ENCODE results near the gene PTCD2.
A peak's percentile ranks its signal among the peaks of the same experiment; 100 is the strongest.

The PTCD2 gene

DNA sequence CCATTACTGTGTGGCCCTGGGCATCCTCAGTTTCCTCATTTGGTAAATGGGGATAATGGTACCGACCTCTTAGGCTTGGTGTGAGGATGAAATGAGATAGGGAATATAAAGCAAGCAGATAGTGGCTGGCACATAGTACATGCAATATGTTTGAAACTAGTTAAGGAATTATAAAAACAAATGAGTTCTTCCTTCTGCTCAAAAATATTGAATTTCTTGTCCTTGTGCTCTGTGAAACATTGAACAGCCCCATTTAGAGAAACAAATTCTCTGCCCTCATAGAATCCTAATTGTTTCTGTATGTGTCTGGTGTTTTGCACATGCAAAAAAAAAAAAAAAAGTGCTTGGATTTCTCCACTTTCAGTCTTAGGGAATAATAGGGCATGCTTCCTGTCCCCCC, 39.7 kb downstream of the PTCD2 start:
- no peak overlapping the region for H4K12ac ChIP-seq (ENCODE audit: low read depth, low read length)
- no peak overlapping the region for H2BK120ac ChIP-seq (ENCODE audit: insufficient read depth, low read length, poor library complexity)
- H3K27me3 ChIP-seq (ENCODE audit: insufficient read depth, low read length), result no peaks in the 10 kb centered on the region
- no peak overlapping the region for H3K4ac ChIP-seq (ENCODE audit: low read depth, low read length)
- peaks cover 7 to 9% of the 10 kb centered on the region in 2 experiments for H3K4me1 ChIP-seq (ENCODE audit: control insufficient read depth in 1 of 2, insufficient read depth in 2 of 2, low read length in 2 of 2)
- H3K9me3 ChIP-seq (ENCODE audit: insufficient read depth, low read depth, low read length), result peaks cover 3% of the 10 kb centered on the region
- no peak overlapping the region for H3K23ac ChIP-seq (ENCODE audit: low read length)
- no peak overlapping the region for H3K4me2 ChIP-seq (ENCODE audit: low read length)
- H3K9ac ChIP-seq (ENCODE audit: low read length), result no peak overlapping the region
- no peak overlapping the region for H4K8ac ChIP-seq (ENCODE audit: low read depth, low read length)
- no peak overlapping the region for H3K27ac ChIP-seq (ENCODE audit: low read depth, low read length)
- H2BK5ac ChIP-seq (ENCODE audit: low read depth, low read length, poor library complexity), result no peak overlapping the region
- H2AFZ ChIP-seq (ENCODE audit: insufficient read depth, low read length, poor library complexity), result no peak overlapping the region
- H2AK5ac ChIP-seq (ENCODE audit: low read length), result no peak overlapping the region
- H4K91ac ChIP-seq (ENCODE audit: low read depth, low read length), result no peak overlapping the region
- WGBS (ENCODE audit: extremely low coverage, insufficient coverage, insufficient read length), result no CpG with 5 or more reads among the region's 1 CpG
- H3K79me2 ChIP-seq (ENCODE audit: control insufficient read depth, insufficient read depth, low read length, poor library complexity), result no peaks in the 10 kb centered on the region
- no peak overlapping the region for H3K18ac ChIP-seq (ENCODE audit: low read length)
- no peak overlapping the region for H2BK12ac ChIP-seq (ENCODE audit: low read length)
- no peak overlapping the region for H3K14ac ChIP-seq (ENCODE audit: low read length)
- H3K36me3 ChIP-seq (ENCODE audit: control insufficient read depth in 1 of 2, insufficient read depth in 2 of 2, low read length in 2 of 2), result peaks cover 0 to 7% of the 10 kb centered on the region in 2 experiments
- no peak for DNase-seq
- H3K79me1 ChIP-seq (ENCODE audit: low read length), result peaks cover 8% of the 10 kb centered on the region
- no peak overlapping the region for H3K4me3 ChIP-seq (ENCODE audit: low read depth, low read length)

DNA sequence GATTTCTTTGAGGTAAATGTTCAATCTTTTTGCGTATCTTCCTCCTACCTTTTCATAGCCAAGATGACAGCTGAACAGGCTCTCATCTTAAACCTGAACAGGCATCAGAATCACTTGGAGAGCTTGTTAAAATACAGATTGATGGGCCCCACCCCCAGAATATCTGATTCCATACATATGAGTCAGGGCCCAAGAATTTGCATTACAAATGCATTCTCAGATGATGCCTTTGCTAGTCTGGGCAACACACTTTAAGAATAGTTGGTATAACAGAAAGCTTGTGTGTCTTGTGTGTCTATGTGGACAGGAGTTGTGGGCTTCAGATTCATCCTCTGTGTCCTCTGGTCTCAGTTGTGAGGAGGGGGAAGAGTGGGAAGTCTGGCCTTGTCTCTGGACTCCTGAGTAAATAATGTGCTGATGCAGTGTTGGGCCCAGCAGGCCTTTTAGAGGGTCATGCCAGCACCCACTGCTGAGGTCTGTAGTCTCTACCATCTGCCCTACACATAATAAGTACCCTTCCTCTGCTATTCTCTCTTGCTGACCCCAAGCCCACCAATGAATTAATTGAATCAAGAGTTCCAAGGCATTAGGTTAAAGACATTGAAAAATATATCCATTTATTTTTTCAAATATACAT, 43.1 kb downstream of the PTCD2 start:
- Histone ChIP-seq H3K79me1 (ENCODE audit: low read length) (peaks cover 18% of the 10 kb centered on the region), H3K9ac (ENCODE audit: low read length) (no peak overlapping the region), H3K9me3 (ENCODE audit: insufficient read depth, low read depth, low read length) (peaks cover 2% of the 10 kb centered on the region), H2AFZ (ENCODE audit: insufficient read depth, low read length, poor library complexity) (no peak overlapping the region), H3K79me2 (ENCODE audit: control insufficient read depth, insufficient read depth, low read length, poor library complexity) (no peaks in the 10 kb centered on the region), H3K18ac (ENCODE audit: low read length) (peak overlapping the region; percentile 42), H3K23ac (ENCODE audit: low read length) (no peak overlapping the region), H3K36me3 (ENCODE audit: control insufficient read depth in 1 of 2, insufficient read depth in 2 of 2, low read length in 2 of 2) (peaks cover 0 to 4% of the 10 kb centered on the region in 2 experiments), H3K4me1 (ENCODE audit: control insufficient read depth in 1 of 2, insufficient read depth in 2 of 2, low read length in 2 of 2) (peaks cover 11 to 17% of the 10 kb centered on the region in 2 experiments), H2BK5ac (ENCODE audit: low read depth, low read length, poor library complexity) (peak overlapping the region; percentile 24), H2BK12ac (ENCODE audit: low read length) (peak overlapping the region; percentile 20), H2BK120ac (ENCODE audit: insufficient read depth, low read length, poor library complexity) (peak overlapping the region; percentile 27), H2AK5ac (ENCODE audit: low read length) (no peak overlapping the region), H3K27me3 (ENCODE audit: insufficient read depth, low read length) (no peaks in the 10 kb centered on the region), H4K12ac (ENCODE audit: low read depth, low read length) (no peak overlapping the region), H4K8ac (ENCODE audit: low read depth, low read length) (peak overlapping the region; percentile 13), H3K14ac (ENCODE audit: low read length) (peak overlapping the region; percentile 13), H3K27ac (ENCODE audit: low read depth, low read length) (peak overlapping the region; percentile 72), H3K4me2 (ENCODE audit: low read length) (peak overlapping the region; percentile 1), H4K91ac (ENCODE audit: low read depth, low read length) (peak overlapping the region; percentile 88), H3K4me3 (ENCODE audit: low read depth, low read length) (no peak overlapping the region), H3K4ac (ENCODE audit: low read depth, low read length) (no peak overlapping the region)
- DNase-seq, result peak in 1 of 2 donors; percentile 44
- no CpG with 5 or more reads among the region's 1 CpG for WGBS (ENCODE audit: extremely low coverage, insufficient coverage, insufficient read length)

DNA sequence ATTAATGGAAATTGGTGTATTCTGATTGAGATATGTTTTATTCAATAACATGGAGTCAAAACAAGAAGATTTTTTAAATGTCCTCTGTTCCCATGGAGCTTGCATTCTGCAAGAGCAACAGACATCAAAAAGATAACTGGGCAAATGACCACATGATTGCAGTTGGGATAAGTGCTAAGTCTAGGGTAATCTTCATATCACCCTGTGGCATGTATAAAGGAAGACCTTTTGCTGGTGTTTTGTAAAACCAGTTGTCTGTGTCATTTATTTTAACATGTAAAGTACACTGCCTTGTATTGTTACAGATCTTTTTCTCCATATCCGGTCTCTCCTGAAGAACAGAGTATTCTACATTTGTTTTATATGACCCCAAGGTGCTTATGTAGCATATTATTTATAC, 44.0 kb downstream of the PTCD2 start:
- Histone ChIP-seq H3K79me1 (ENCODE audit: low read length) (peaks cover 18% of the 10 kb centered on the region), H3K27ac (ENCODE audit: low read depth, low read length) (no peak overlapping the region), H3K9ac (ENCODE audit: low read length) (no peak overlapping the region), H3K4me1 (ENCODE audit: control insufficient read depth in 1 of 2, insufficient read depth in 2 of 2, low read length in 2 of 2) (peaks cover 11 to 17% of the 10 kb centered on the region in 2 experiments), H3K4me2 (ENCODE audit: low read length) (no peak overlapping the region), H3K36me3 (ENCODE audit: control insufficient read depth in 1 of 2, insufficient read depth in 2 of 2, low read length in 2 of 2) (peaks cover 0 to 2% of the 10 kb centered on the region in 2 experiments), H2BK5ac (ENCODE audit: low read depth, low read length, poor library complexity) (no peak overlapping the region), H3K9me3 (ENCODE audit: insufficient read depth, low read depth, low read length) (no peaks in the 10 kb centered on the region), H3K79me2 (ENCODE audit: control insufficient read depth, insufficient read depth, low read length, poor library complexity) (no peaks in the 10 kb centered on the region), H3K18ac (ENCODE audit: low read length) (no peak overlapping the region), H3K4ac (ENCODE audit: low read depth, low read length) (no peak overlapping the region), H2BK120ac (ENCODE audit: insufficient read depth, low read length, poor library complexity) (no peak overlapping the region), H2AK5ac (ENCODE audit: low read length) (no peak overlapping the region), H3K14ac (ENCODE audit: low read length) (no peak overlapping the region), H4K91ac (ENCODE audit: low read depth, low read length) (no peak overlapping the region), H4K12ac (ENCODE audit: low read depth, low read length) (no peak overlapping the region), H3K27me3 (ENCODE audit: insufficient read depth, low read length) (no peaks in the 10 kb centered on the region), H2BK12ac (ENCODE audit: low read length) (no peak overlapping the region), H3K23ac (ENCODE audit: low read length) (no peak overlapping the region), H3K4me3 (ENCODE audit: low read depth, low read length) (no peak overlapping the region), H2AFZ (ENCODE audit: insufficient read depth, low read length, poor library complexity) (no peak overlapping the region), H4K8ac (ENCODE audit: low read depth, low read length) (no peak overlapping the region)
- no peak for DNase-seq
- no CpG with 5 or more reads among the region's 1 CpG for WGBS (ENCODE audit: extremely low coverage, insufficient coverage, insufficient read length)

DNA sequence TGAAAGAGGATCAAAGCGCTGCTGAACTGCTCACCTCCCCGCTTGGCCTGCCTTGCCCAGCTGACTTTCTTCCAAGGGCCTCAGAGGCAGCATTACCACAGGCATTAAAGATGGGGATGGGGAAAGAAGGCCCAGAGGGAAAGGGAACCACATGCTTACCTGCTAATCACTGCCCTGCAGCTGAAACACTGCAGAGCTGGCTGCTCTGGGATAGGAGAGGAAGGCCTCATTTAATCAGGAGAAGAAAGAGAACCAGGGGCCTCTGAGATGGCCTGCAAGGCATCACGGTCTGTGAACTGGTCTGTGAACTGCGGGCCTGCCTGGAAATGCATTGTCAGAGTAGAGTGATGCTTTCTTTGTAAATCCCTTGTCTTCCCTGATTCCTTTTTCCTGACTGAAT, 44.8 kb downstream of the PTCD2 start:
- Histone ChIP-seq H3K4me2 (ENCODE audit: low read length) (no peak overlapping the region), H3K4me1 (ENCODE audit: control insufficient read depth in 1 of 2, insufficient read depth in 2 of 2, low read length in 2 of 2) (peaks cover 11 to 17% of the 10 kb centered on the region in 2 experiments), H2AFZ (ENCODE audit: insufficient read depth, low read length, poor library complexity) (no peak overlapping the region), H3K9me3 (ENCODE audit: insufficient read depth, low read depth, low read length) (no peaks in the 10 kb centered on the region), H3K27ac (ENCODE audit: low read depth, low read length) (peak overlapping the region; percentile 72), H3K79me1 (ENCODE audit: low read length) (peaks cover 18% of the 10 kb centered on the region), H3K27me3 (ENCODE audit: insufficient read depth, low read length) (no peaks in the 10 kb centered on the region), H2BK12ac (ENCODE audit: low read length) (peak overlapping the region; percentile 61), H3K4ac (ENCODE audit: low read depth, low read length) (peak overlapping the region; percentile 1), H4K91ac (ENCODE audit: low read depth, low read length) (peak overlapping the region; percentile 91), H4K8ac (ENCODE audit: low read depth, low read length) (peak overlapping the region; percentile 44), H2AK5ac (ENCODE audit: low read length) (peak overlapping the region; percentile 27), H3K14ac (ENCODE audit: low read length) (peak overlapping the region; percentile 54), H3K36me3 (ENCODE audit: control insufficient read depth in 1 of 2, insufficient read depth in 2 of 2, low read length in 2 of 2) (no peaks in the 10 kb centered on the region), H2BK120ac (ENCODE audit: insufficient read depth, low read length, poor library complexity) (peak overlapping the region; percentile 68), H3K18ac (ENCODE audit: low read length) (peak overlapping the region; percentile 39), H3K4me3 (ENCODE audit: low read depth, low read length) (no peak overlapping the region), H3K23ac (ENCODE audit: low read length) (no peak overlapping the region), H2BK5ac (ENCODE audit: low read depth, low read length, poor library complexity) (peak overlapping the region; percentile 83), H3K79me2 (ENCODE audit: control insufficient read depth, insufficient read depth, low read length, poor library complexity) (no peaks in the 10 kb centered on the region), H3K9ac (ENCODE audit: low read length) (no peak overlapping the region), H4K12ac (ENCODE audit: low read depth, low read length) (no peak overlapping the region)
- WGBS (ENCODE audit: extremely low coverage, insufficient coverage, insufficient read length), result no CpG with 5 or more reads among the region's 4 CpGs
- DNase-seq, result no peak

Measured in trophoblast cell (in vitro differentiated cells and primary cell).